Heart left ventricle (tissue), 16 donors: ENCODE data around the gene SLX4. TPM values are rescaled to one million over a fixed set of nuclear protein-coding genes. Genes with fewer than 3 reads are reported as not detected.

ENCODE experiments used
- ATAC-seq, 4 donors: fragments of 200-7000 bp; cut with Tn5 transposase; one replicate each; pipeline ENCODE4 v1.9.1; 2020 to 2022; ENCODE audit warnings: moderate library complexity in 4 of 4, mild to moderate bottlenecking in 3 of 4, moderate number of reproducible peaks in 1 of 4
- DNase-seq, 5 donors: peaks; one replicate each; pipeline ENCODE4 v3.0.0-alpha.2; 2020
- H3K27ac ChIP-seq, 12 donors: fragments of 200-600 bp; sonication (generic) in 4 of 12; one replicate each; pipeline versions ENCODE4 v1.5.0 to v1.8.0; 2016 to 2022; ENCODE audit warnings: mild to moderate bottlenecking in 2 of 12
- H3K27me3 ChIP-seq, 9 donors: fragments of 200-600 bp; sonication (generic) in 2 of 9; one replicate each; pipeline versions ENCODE4 v1.5.1 to v1.8.0; 2016 to 2022; ENCODE audit warnings: mild to moderate bottlenecking in 3 of 9
- H3K36me3 ChIP-seq, 9 donors: fragments of 200-600 bp; sonication (generic) in 2 of 9; one replicate each; pipeline versions ENCODE4 v1.5.0 to v1.8.0; 2018 to 2022; ENCODE audit warnings: mild to moderate bottlenecking in 2 of 9
- H3K4me1 ChIP-seq, 12 donors: fragments of 200-600 bp; sonication (generic) in 4 of 12; one replicate each; pipeline versions ENCODE4 v1.5.0 to v1.8.0; 2016 to 2022; ENCODE audit warnings: mild to moderate bottlenecking in 3 of 12
- H3K4me3 ChIP-seq, 12 donors: fragments of 200-600 bp; sonication (generic) in 4 of 12; one replicate each; pipeline versions ENCODE4 v1.5.0 to v1.8.0; 2017 to 2022; ENCODE audit warnings: mild to moderate bottlenecking in 9 of 12, moderate library complexity in 4 of 12
- H3K9me3 ChIP-seq, 12 donors: fragments of 200-600 bp; sonication (generic) in 4 of 12; one replicate each; pipeline versions ENCODE4 v1.5.0 to v1.8.0; 2016 to 2022; ENCODE audit warnings: mild to moderate bottlenecking in 1 of 12
- CTCF ChIP-seq, 12 donors: fragments of 200-600 bp; sonication (generic) in 4 of 12; IDR thresholded peaks; one replicate each; pipeline versions ENCODE4 v1.5.0 to v1.8.0; 2018 to 2022; ENCODE audit warnings: antibody characterized with exemption in 12 of 12, mild to moderate bottlenecking in 5 of 12
- POLR2A ChIP-seq, 2 donors: fragments of 450-650 bp; IDR thresholded peaks; one replicate each; pipeline ENCODE4 v1.6.1; 2017; ENCODE audit warnings: antibody characterized with exemption in 2 of 2, mild to moderate bottlenecking in 2 of 2, moderate library complexity in 2 of 2
- WGBS, 4 donors: extraction: QIAGEN DNeasy Blood & Tissue Kit in 2 of 4; methylation state at CpG; one replicate each; pipeline versions ENCODE4 v1.1.5 to v1.1.7; 2013 to 2018; 5-methylcytosine and 5-hydroxymethylcytosine counted together
- intact Hi-C, 10 donors: fragments of 100-400 bp; cut with DNase I; formaldehyde crosslinking; loops; one replicate each; pipeline versions ENCODE4 v1.11.1 to v1.14.2; 2022
- polyA plus RNA-seq, 2 donors: library from polyadenylated mRNA; stranded (reverse); fragments of 200-250 nt; gene quantifications; one replicate each; pipeline ENCODE4 v1.2.3, GENCODE V29; 2013
- total RNA-seq, 9 donors: library from RNA; depleted of rRNA in 2 of 9; stranded (reverse); fragments of >200 nt in 2 of 9; fragmentation: NEBNext Ultra II Directional in 3 of 9; extraction: Animal tissue kit (Norgen Biotek cat#: 25700) in 3 of 9; gene quantifications; one replicate each; pipeline versions ENCODE4 v1.1.0 to v1.2.4, GENCODE V29; 2016 to 2023
- donor health status: ischemic (EF 13 %, LVEDD 7.1; RV severe dilation, severe dysfunction).
- donor health status: healthy with polysubstance abuse.
- donor health status: DM: no; HTN: yes; CAD: no.
- donor health status: DM: no; HTN: no; CAD: no.
- donor health status: ischemic (EF 25% LVEDD 6.9; RV normal size, moderate dysfunction).
- donor health status: ischemic (EF 25% LVEDD 5.7; RV mildly dilated, moderate dysfunction).
- donor health status: healthy.
- donor health status: DM: yes; HTN: yes; CAD: no.
- donor health status: ischemic (EF 35%, LVEDD 5.7; RV mildly dilated, moderate dysfunction).
- donor health status: nonischemic (EF 11% LVEDD 7.7; RV severe dilation, severe dysfunction).
- donor health status: DM: yes; HTN: yes; CAD: no.
- donor health status: PGD.
- donor health status: ischemic (EF 29% LVEDD 5.4; RV normal size, mild dysfunction).
- donor health status: nonischemic (EF 23%, LVEDD 6.1; RV moderate dilation, normal function).

Gene SLX4
- total and polyA plus RNA-seq, 11 donors, result 2.0 to 4.7 (median 3.1) TPM

GRCh38 chr16:3602320-3602653 is 9.1 kb downstream of the SLX4 start:
- no peak overlapping the region for H3K4me3 ChIP-seq
- H3K27ac ChIP-seq, result no peak overlapping the region
- peak in 3 of 4 donors; percentile 40 to 62 (median 53) for ATAC-seq
- TF ChIP-seq POLR2A (IDR thresholded peaks at IDR 0.05), result no peak
- no peak for TF ChIP-seq CTCF (IDR thresholded peaks at IDR 0.05)
- H3K4me1 ChIP-seq, result peaks cover 0 to 7% (median 0%) of the 10 kb centered on the region in 12 donors
- no peaks in the 10 kb centered on the region for H3K9me3 ChIP-seq
- 59 to 74% (median 64%) methylated on average over 4 to 7 of the region's 7 CpGs for WGBS, 4 donors
- no peaks in the 10 kb centered on the region for H3K27me3 ChIP-seq
- no peak for DNase-seq
- intact Hi-C loops, result loop anchor here in 1 of 10 donors (5.0 kb wide), 1 partner anchor 55 kb away; no protein-coding TSS in a partner anchor
- H3K36me3 ChIP-seq, result peaks cover 0 to 60% (median 23%) of the 10 kb centered on the region in 9 donors

GRCh38 chr16:3601614-3602319 is 9.6 kb downstream of the SLX4 start:
- Histone ChIP-seq H3K27ac (no peak overlapping the region), H3K36me3 (peaks cover 0 to 55% (median 23%) of the 10 kb centered on the region in 9 donors), H3K4me3 (no peak overlapping the region), H3K9me3 (no peaks in the 10 kb centered on the region), H3K4me1 (peaks cover 0 to 7% (median 0%) of the 10 kb centered on the region in 12 donors), H3K27me3 (no peaks in the 10 kb centered on the region)
- 65 to 76% (median 71%) methylated on average over 13 of the region's 13 CpGs for WGBS, 4 donors
- DNase-seq (no peak), ATAC-seq (peak in 1 of 4 donors; percentile 26)
- TF ChIP-seq CTCF (IDR thresholded peaks at IDR 0.05) (no peak), POLR2A (IDR thresholded peaks at IDR 0.05) (no peak)
- intact Hi-C loops, result loop anchor here in 1 of 10 donors (5.0 kb wide), 1 partner anchor 54 kb away; no protein-coding TSS in a partner anchor

GRCh38 chr16:3599922-3600321 is 11.5 kb downstream of the SLX4 start:
- Histone ChIP-seq H3K36me3 (peaks cover 0 to 48% (median 22%) of the 10 kb centered on the region in 9 donors), H3K9me3 (no peaks in the 10 kb centered on the region), H3K27ac (no peak overlapping the region), H3K27me3 (no peaks in the 10 kb centered on the region), H3K4me1 (peaks cover 0 to 7% (median 0%) of the 10 kb centered on the region in 12 donors), H3K4me3 (no peak overlapping the region)
- DNase-seq (no peak), ATAC-seq (no peak)
- intact Hi-C loops, result loop anchor here in 1 of 10 donors (5.0 kb wide), 1 partner anchor 53 kb away; no protein-coding TSS in a partner anchor
- TF ChIP-seq CTCF (IDR thresholded peaks at IDR 0.05), result no peak
- TF ChIP-seq POLR2A (IDR thresholded peaks at IDR 0.05), result no peak
- WGBS, 4 donors, result 97 to 100% (median 98%) methylated on average over 1 to 4 of the region's 4 CpGs

- Histone ChIP-seq H3K27me3 (no peaks in the 10 kb centered on the region), H3K4me3 (no peak overlapping the region), H3K4me1 (peaks cover 0 to 7% (median 0%) of the 10 kb centered on the region in 12 donors), H3K36me3 (peaks cover 0 to 47% (median 22%) of the 10 kb centered on the region in 9 donors), H3K9me3 (no peaks in the 10 kb centered on the region), H3K27ac (no peak overlapping the region)
- WGBS, 4 donors, result 93 to 96% (median 95%) methylated on average over 7 to 8 of the region's 8 CpGs
- no peak for TF ChIP-seq CTCF (IDR thresholded peaks at IDR 0.05)
- no peak for TF ChIP-seq POLR2A (IDR thresholded peaks at IDR 0.05)
- ATAC-seq (no peak), DNase-seq (no peak)
- intact Hi-C loops, result no loop called here
Observed at GRCh38 chr16:3599121-3599520, 12.3 kb downstream of the SLX4 start.
